Cardiac muscle cell (in vitro differentiated cells and primary cell): Measurements from ENCODE around the gene OR8A1. TPM values are rescaled to one million over a fixed set of nuclear protein-coding genes. Genes with fewer than 3 reads are reported as not detected.
"Not testable (repeated sequence)": the region's sequence is repeated elsewhere in the genome, so short reads cannot be mapped to it uniquely, and the experiment has no call there.

ENCODE experiments used
- DNase-seq, 2 donors: peaks; one replicate each; pipeline versions ENCODE4 v3.0.0 to v3.0.0-alpha.2; 2010 to 2017; ENCODE audit warnings: low read depth in 1 of 2, low spot score in 1 of 2
- H3K27ac ChIP-seq: fragments of 200-600 bp; sonication (generic); 2 replicates; pipeline ENCODE4 v1.5.1; 2016
- H3K27me3 ChIP-seq: fragments of 200-600 bp; sonication (generic); 2 replicates; pipeline ENCODE4 v1.6.0; 2016; ENCODE audit warnings: control low read depth
- H3K36me3 ChIP-seq: fragments of 200-600 bp; sonication (generic); 2 replicates; pipeline ENCODE4 v1.5.1; 2016; ENCODE audit warnings: control low read depth
- H3K4me1 ChIP-seq: fragments of 200-600 bp; sonication (generic); 2 replicates; pipeline ENCODE4 v1.8.1; 2017; ENCODE audit warnings: low read depth, mild to moderate bottlenecking, mixed run types
- H3K4me3 ChIP-seq: fragments of 200-600 bp; sonication (generic); 2 replicates; pipeline ENCODE4 v1.5.1; 2016; ENCODE audit warnings: mild to moderate bottlenecking
- H3K9me3 ChIP-seq: fragments of 200-600 bp; sonication (generic); 2 replicates; pipeline ENCODE4 v1.5.1; 2017; ENCODE audit warnings: low read depth, mild to moderate bottlenecking, control low read depth
- CTCF ChIP-seq: IDR thresholded peaks from 2 replicates; pipeline ENCODE4 v1.5.1; 2012; ENCODE audit warnings: low read depth, mild to moderate bottlenecking, low read length
- polyA plus RNA-seq: library from polyadenylated mRNA; unstranded; fragments of >200 nt; fragmentation: Nextera tagmentation; extraction: Ambion mirVana; gene quantifications from 2 replicates; pipeline ENCODE4 v1.2.1, GENCODE V29; 2016
- total RNA-seq: library from RNA; depleted of rRNA; stranded (reverse); fragments of >200 nt; gene quantifications from 2 replicates; pipeline ENCODE4 v1.2.3, GENCODE V29; 2016

Gene OR8A1
- total and polyA plus RNA-seq, 2 experiments from 2014 or later: not detected

- TF ChIP-seq CTCF: no peak
- no peak overlapping the region for H3K4me3 ChIP-seq
Observed at GRCh38 chr11:124602193-124602592, 32.4 kb downstream of the OR8A1 start.

GRCh38 chr11:124602723-124603122 is 32.9 kb downstream of the OR8A1 start:
- not testable (repeated sequence) for H3K36me3 ChIP-seq, DNase-seq, H3K27me3 ChIP-seq, H3K9me3 ChIP-seq, H3K4me3 ChIP-seq, H3K27ac ChIP-seq, H3K4me1 ChIP-seq

More at GRCh38 chr11:124602193-124602592, 32.4 kb downstream of the OR8A1 start:
- Histone ChIP-seq H3K36me3 (no peaks in the 10 kb centered on the region), H3K27me3 (peaks cover 5% of the 10 kb centered on the region), H3K4me1 (no peaks in the 10 kb centered on the region), H3K9me3 (no peaks in the 10 kb centered on the region), H3K27ac (no peak overlapping the region)
- no peak for DNase-seq

GRCh38 chr11:124605719-124606118 is 35.9 kb downstream of the OR8A1 start:
- Histone ChIP-seq H3K27ac (no peak overlapping the region), H3K4me3 (no peak overlapping the region), H3K9me3 (no peaks in the 10 kb centered on the region), H3K4me1 (no peaks in the 10 kb centered on the region), H3K36me3 (no peaks in the 10 kb centered on the region), H3K27me3 (no peaks in the 10 kb centered on the region)
- DNase-seq: no peak
- no peak for TF ChIP-seq CTCF

- TF ChIP-seq CTCF: no peak
- no peak overlapping the region for H3K4me3 ChIP-seq
- H3K4me1 ChIP-seq: no peaks in the 10 kb centered on the region
- H3K27ac ChIP-seq: no peak overlapping the region
- no peaks in the 10 kb centered on the region for H3K9me3 ChIP-seq
- H3K27me3 ChIP-seq: no peaks in the 10 kb centered on the region
- no peak for DNase-seq
- H3K36me3 ChIP-seq: no peaks in the 10 kb centered on the region
Observed at GRCh38 chr11:124608147-124608546, 38.4 kb downstream of the OR8A1 start.

GRCh38 chr11:124610295-124610694 is 40.5 kb downstream of the OR8A1 start:
- H3K4me1 ChIP-seq: no peaks in the 10 kb centered on the region
- no peak overlapping the region for H3K27ac ChIP-seq
- DNase-seq: no peak
- H3K4me3 ChIP-seq: no peak overlapping the region
- H3K9me3 ChIP-seq: no peaks in the 10 kb centered on the region
- no peaks in the 10 kb centered on the region for H3K36me3 ChIP-seq
- no peak for TF ChIP-seq CTCF
- no peaks in the 10 kb centered on the region for H3K27me3 ChIP-seq

GRCh38 chr11:124611064-124611463 is 41.3 kb downstream of the OR8A1 start, which contains the start of gene PANX3:
TSS of gene PANX3 (plus strand) at chr11:124611428. CDS start at chr11:124611557, 129 bp downstream.
- TF ChIP-seq CTCF: no peak
- Histone ChIP-seq H3K4me3 (no peak within 1 kb of the TSS), H3K36me3 (no peaks in the 10 kb centered on the region), H3K27me3 (no peaks in the 10 kb centered on the region), H3K4me1 (no peaks in the 10 kb centered on the region), H3K27ac (no peak within 1 kb of the TSS), H3K9me3 (no peaks in the 10 kb centered on the region)
- no peak for DNase-seq
